Measurements from ENCODE around the gene ADAM19.

The ADAM19 gene, protein sequence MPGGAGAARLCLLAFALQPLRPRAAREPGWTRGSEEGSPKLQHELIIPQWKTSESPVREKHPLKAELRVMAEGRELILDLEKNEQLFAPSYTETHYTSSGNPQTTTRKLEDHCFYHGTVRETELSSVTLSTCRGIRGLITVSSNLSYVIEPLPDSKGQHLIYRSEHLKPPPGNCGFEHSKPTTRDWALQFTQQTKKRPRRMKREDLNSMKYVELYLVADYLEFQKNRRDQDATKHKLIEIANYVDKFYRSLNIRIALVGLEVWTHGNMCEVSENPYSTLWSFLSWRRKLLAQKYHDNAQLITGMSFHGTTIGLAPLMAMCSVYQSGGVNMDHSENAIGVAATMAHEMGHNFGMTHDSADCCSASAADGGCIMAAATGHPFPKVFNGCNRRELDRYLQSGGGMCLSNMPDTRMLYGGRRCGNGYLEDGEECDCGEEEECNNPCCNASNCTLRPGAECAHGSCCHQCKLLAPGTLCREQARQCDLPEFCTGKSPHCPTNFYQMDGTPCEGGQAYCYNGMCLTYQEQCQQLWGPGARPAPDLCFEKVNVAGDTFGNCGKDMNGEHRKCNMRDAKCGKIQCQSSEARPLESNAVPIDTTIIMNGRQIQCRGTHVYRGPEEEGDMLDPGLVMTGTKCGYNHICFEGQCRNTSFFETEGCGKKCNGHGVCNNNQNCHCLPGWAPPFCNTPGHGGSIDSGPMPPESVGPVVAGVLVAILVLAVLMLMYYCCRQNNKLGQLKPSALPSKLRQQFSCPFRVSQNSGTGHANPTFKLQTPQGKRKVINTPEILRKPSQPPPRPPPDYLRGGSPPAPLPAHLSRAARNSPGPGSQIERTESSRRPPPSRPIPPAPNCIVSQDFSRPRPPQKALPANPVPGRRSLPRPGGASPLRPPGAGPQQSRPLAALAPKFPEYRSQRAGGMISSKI

GRCh38 chr5:157575381-157576020 lies at the start of gene ADAM19:
ADAM19 (minus strand) TSS chr5:157575775; CDS start chr5:157575696, 79 bp downstream.
- DNase-seq (ENCODE audit: low spot score) = peak; percentile 31

- no peak for DNase-seq (ENCODE audit: low spot score)
Observed at GRCh38 chr5:157624144-157624543, 48.6 kb upstream of the ADAM19 start.

- no peak for DNase-seq (ENCODE audit: low spot score)
Observed at GRCh38 chr5:157620776-157621175, 45.2 kb upstream of the ADAM19 start.

GRCh38 chr5:157618191-157618765 lies 42.7 kb upstream of the ADAM19 start:
- no peak for DNase-seq (ENCODE audit: low spot score)

GRCh38 chr5:157616785-157617184 lies 41.2 kb upstream of the ADAM19 start:
- no peak for DNase-seq (ENCODE audit: low spot score)

GRCh38 chr5:157613385-157614245 lies 38.0 kb upstream of the ADAM19 start:
- no peak for DNase-seq (ENCODE audit: low spot score)

DNA sequence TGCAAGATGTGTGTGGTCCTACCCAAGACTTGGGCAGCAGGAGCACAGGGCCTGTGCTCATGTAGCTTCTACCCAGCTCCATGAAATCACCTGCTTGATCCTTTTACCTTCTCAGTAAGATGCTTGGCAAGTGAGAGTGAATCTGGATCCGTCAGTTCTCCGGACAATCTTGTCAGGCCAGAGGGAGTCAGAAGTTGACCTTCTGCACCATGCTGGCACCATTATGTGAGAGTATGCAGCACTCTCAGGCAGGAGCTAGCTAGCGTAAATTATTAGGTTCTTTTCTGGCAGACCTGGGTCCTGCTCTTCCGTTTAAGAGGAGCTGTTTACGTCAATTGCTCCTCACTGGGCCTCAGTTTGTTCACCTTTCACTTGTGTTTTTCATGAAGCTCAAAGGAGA lies 37.0 kb upstream of the ADAM19 start:
- no peak for DNase-seq (ENCODE audit: low spot score)

- no peak for DNase-seq (ENCODE audit: low spot score)
Observed at GRCh38 chr5:157611571-157612476, 36.2 kb upstream of the ADAM19 start.

DNA sequence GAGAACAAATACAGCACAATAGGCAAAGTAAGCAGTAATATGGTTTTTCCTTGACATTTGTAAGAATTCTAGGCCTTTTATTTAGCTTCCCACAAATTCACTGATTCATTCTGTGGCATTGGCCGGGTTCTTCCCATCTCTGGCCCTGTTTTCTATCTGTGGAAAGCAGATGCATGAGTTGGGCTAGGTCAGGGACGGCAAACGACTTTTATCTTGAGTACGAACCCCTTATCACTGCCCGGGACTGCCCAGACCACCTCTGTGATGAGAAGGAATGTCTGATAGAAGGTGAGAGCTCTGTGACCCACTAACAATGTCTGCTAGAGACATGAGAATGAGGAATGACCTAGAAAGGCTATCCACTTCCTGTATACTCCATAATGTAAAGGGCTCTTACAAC lies 35.4 kb upstream of the ADAM19 start:
- DNase-seq (ENCODE audit: low spot score) = no peak

DNA sequence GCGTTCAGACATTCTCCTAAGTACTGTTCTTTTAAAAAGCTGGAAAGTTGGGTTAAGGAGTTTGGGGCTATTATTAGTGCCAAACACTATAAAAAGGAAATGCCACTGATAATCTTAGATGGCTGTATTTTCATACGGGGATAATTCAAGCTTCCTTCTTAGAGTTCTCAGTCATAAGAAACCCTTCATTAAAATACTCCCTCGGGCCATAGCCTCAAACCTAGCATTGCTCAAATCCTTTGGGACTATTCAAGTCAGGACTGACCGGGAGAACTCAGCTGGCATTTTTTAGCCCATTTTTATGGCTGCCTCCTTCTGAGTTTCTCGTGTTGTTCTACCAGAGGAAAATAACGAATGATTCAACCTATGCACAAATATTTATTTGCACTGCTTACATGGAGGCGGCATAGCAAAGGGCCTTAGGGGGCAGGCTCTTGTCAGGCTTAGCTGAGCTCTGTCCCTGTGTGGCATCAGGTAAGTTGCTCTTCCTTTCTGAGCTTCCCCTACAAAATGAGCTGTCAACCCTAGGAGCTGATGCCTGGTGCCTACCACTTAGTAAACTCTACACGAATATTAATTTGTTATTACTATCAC lies 33.5 kb upstream of the ADAM19 start:
- no peak for DNase-seq (ENCODE audit: low spot score)

DNA sequence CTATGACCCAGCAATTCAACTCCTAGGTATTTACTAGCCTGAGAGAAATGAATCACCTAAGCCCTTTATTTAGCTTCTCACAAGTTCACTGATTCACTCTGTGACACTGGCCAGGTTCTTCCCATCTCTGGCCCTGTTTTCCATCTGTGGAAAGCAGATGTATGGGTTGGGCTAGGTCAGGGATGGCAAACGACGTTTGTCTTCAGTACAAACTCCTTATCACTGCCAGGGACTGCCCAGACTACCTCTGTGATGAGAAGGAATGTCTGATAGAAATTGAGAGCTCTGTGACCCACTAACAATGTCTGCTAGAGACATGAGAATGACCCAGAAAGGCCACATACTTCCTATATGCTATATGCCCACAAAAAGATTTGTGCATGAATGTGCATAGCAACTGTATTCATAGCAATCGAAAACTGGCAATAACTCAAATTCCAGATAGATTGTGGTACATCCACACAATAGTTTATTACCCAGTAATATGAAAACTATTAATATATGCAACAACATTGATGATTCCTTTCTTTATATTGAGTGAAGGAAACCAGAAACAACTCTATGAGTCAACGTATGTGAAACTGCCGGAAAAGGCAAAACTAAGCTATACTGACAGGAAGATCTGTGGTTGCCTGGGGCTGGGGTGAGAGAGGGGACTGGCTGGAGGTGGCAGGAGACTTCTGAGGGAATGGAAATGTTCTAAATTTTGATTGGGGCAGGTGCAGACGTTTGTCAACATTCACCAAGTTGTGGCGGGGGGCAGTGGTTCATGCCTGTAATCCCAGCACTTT lies 32.0 kb upstream of the ADAM19 start:
- no peak for DNase-seq (ENCODE audit: low spot score)

- no peak for DNase-seq (ENCODE audit: low spot score)
Observed at GRCh38 chr5:157606046-157606445, 30.5 kb upstream of the ADAM19 start.

DNA sequence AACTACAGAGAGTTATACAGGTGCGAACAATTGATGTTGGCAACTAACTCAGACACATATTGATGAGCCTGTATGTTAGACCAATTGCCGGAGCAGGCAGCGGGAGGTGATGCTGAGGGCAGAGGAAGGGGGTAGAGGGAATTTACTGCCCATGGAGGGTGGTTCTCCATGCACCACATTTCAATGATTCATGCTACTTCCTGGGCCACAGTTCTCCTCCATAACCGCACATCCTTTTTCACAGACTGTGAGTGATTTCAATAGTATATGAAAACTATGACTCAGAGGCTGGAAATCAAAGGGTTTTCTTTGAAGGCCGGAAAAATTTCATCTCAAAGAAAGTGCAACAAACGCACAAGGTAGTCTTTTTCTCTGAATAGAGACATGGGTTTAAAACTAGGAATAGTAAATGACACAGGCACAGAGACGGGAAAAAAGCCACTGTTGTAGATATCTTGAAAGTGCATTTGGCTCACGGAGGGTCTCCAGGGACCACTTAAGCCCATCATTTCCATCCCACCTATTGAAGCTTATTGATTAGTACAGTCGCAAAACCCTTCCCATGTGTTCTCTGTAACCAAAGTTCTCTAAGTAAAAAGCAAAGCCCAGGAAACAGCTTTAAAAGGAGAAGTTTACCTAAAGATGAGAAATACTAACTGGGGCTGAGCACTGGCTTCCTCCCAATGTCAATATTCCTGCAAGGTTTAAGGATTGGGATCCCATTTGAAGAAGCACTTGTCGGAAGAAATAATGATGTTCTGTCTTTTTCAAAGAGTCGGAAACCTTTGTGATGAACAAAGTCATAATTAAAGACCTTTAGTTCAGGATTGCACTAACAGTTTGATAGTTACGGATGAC lies 28.0 kb upstream of the ADAM19 start:
- DNase-seq (ENCODE audit: low spot score) = no peak

DNA sequence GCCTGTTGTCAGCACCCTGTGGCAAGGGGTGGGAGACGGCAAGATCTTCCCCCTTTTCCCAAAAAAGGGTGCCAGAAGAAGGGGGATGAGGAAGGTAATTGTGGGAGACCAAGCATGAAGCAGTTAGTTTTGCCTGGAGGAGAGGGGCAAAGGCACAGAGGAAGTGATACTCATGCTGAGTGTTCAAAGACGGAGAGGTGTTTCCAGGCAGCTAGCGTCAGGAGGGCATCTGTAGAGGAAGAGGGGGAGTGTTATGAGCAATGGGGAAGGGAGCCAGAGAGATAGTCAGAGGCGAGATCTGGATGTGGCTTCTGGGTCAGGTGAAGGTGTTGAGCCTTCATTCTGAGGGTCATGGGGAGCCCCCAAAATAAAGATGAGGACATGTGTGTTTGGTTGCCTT lies 26.9 kb upstream of the ADAM19 start:
- no peak for DNase-seq (ENCODE audit: low spot score)

GRCh38 chr5:157600252-157600651 lies 24.7 kb upstream of the ADAM19 start:
- DNase-seq (ENCODE audit: low spot score) = no peak

GRCh38 chr5:157599565-157599964 lies 24.0 kb upstream of the ADAM19 start:
- no peak for DNase-seq (ENCODE audit: low spot score)

DNA sequence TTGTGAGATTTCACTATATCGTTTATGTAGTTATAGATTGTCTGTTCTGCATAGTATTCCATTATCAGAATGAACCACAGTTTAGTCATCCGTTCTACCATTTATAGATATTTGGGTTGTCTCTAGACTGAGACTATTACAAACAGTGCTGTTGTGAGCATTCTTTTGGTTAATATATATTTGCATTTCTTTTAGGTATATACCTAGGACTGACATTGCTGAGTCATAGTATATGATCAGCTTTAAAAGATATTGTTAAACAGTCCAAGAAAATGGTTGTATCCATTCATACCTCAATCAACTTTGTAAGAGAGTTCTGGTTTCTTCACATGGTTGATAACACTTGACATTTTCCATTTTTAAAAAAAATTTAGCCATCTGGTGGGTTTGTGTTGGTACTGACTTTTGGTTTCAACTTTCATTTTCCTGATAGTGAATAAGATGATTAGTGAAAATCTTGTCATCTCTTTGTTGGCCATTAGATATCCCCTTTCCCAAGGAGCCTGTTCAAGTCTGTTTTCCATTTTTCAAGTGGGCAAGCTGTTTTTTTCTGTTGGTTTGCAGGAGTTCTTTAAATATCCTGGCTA lies 22.9 kb upstream of the ADAM19 start:
- no peak for DNase-seq (ENCODE audit: low spot score)

GRCh38 chr5:157597277-157597676 lies 21.7 kb upstream of the ADAM19 start:
- DNase-seq (ENCODE audit: low spot score) = no peak
